HG03520 (cell line): ENCODE data around the gene SLC49A3.
"Not testable (repeated sequence)": the region's sequence is repeated elsewhere in the genome, so short reads cannot be mapped to it uniquely, and the experiment has no call there.

Experiments used
- ATAC-seq: cut with Tn5 transposase; IDR thresholded peaks from one replicate; pipeline ENCODE4 v1.9.1; 2021; ENCODE audit warnings: mild to moderate bottlenecking, moderate library complexity; ENCODE audit not compliant: unreplicated experiment

The SLC49A3 gene

DNA sequence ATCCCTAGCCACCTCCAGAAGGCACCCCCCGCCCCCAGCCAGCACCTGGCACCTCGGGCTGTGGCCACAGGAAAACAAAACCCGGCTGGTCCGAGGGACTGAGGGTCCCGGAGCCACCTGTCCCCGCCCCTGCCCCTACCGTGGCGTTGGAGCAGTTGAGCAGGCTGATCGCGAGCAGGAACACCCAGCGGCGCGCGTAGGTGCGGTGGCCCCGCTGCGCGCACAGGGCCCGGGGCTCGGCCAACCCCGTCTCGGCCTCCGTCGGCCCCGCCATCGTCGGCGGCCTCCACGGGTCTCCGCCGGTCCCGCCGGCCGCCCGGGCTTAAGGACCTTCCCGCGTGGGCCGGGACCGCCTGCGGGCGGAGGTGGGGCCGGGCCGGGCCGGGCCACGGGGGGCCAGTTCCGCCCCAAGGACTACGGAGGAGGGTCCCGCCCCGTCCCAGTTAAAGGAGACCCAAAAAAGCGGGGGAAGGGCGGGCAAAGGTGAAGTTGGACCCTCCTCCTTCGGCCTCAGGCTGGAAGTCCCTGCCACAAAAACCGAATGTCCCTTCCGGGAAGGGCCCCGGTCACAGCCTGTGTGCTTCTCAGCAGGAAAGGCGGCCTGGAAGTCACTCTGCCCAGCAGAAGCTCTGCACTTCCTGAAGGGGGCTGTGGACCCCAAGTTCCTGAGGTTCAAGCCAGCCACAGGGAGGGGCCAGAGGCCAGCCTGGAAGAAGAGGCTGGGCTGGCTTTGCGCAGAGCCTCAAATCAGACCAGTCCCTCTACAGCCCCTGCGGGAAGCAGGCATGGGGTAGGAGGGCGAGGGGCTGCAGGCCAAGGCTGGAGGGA lies at the start of gene SLC49A3:
Gene SLC49A3, minus strand, starts transcription at position 298 of the 828 bp plus-strand sequence. Its CDS starts 24 bp downstream, at position 274.
- no peak for ATAC-seq

GRCh38 chr4:736561-736960 lies 47.6 kb upstream of the SLC49A3 start:
- not testable (repeated sequence) for ATAC-seq

DNA sequence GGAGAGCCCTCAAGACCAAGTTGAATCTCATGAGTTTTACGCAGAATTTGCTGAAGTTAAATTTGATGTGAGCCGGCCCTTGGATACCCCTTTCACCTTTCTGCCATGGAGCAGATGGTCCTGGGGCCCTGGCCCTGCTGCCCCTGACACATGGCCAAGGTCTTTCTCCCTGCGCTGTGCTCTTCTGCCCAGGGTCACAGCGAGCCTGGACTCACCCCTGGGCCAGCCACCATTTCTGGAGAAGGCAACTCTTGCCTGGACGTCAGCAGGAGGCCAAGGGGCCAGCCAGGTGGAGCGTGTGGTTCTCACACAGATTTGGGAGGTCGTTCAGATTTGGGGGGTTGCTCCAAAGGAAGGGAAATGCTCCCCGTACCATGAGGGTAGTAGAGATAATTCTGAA lies 46.6 kb upstream of the SLC49A3 start:
- no peak for ATAC-seq

- no peak for ATAC-seq
These were observed 46.0 kb upstream of the SLC49A3 start for GRCh38 chr4:734951-735350.

DNA sequence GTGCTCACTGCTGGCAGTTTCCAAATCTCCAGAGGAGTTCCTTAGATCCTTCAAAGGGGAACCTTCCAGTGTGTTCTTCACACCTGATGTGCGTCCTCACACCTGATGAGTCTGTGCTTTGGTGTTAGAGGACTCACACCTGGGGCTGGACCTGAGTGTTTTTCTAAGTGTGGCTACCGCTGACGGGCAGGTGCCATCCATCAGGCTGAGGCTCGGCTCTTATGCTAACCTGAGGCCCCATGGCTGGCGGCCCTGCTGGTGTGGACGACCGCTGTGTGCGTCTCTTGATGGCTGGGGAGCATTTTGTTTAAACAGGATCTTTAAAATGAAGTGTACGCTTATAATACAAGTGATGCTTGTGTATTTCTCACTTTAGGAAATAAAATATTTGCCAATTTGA lies 45.1 kb upstream of the SLC49A3 start:
- no peak for ATAC-seq

GRCh38 chr4:733631-733980 lies 44.7 kb upstream of the SLC49A3 start:
- no peak for ATAC-seq

- no peak for ATAC-seq
These were observed 44.1 kb upstream of the SLC49A3 start for GRCh38 chr4:732911-733630.

GRCh38 chr4:732486-732885 lies 43.5 kb upstream of the SLC49A3 start:
- no peak for ATAC-seq

DNA sequence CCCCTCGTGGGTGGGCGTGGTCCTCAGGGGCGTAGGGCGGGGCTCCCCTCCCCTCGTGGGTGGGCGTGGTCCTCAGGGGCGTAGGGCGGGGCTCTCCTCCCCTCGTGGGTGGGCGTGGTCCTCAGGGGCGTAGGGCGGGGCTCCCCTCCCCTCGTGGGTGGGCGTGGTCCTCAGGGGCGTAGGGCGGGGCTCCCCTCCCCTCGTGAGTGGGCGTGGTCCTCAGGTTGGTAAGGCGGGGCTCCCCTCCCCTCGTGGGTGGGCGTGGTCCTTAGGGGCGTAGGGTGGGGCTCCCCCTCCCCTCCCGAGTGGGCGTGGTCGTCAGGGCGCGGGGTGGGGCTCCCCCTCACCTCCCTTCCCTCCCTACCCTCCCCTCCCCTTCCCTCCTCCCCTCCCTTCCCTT lies 43.0 kb upstream of the SLC49A3 start:
- not testable (repeated sequence) for ATAC-seq

DNA sequence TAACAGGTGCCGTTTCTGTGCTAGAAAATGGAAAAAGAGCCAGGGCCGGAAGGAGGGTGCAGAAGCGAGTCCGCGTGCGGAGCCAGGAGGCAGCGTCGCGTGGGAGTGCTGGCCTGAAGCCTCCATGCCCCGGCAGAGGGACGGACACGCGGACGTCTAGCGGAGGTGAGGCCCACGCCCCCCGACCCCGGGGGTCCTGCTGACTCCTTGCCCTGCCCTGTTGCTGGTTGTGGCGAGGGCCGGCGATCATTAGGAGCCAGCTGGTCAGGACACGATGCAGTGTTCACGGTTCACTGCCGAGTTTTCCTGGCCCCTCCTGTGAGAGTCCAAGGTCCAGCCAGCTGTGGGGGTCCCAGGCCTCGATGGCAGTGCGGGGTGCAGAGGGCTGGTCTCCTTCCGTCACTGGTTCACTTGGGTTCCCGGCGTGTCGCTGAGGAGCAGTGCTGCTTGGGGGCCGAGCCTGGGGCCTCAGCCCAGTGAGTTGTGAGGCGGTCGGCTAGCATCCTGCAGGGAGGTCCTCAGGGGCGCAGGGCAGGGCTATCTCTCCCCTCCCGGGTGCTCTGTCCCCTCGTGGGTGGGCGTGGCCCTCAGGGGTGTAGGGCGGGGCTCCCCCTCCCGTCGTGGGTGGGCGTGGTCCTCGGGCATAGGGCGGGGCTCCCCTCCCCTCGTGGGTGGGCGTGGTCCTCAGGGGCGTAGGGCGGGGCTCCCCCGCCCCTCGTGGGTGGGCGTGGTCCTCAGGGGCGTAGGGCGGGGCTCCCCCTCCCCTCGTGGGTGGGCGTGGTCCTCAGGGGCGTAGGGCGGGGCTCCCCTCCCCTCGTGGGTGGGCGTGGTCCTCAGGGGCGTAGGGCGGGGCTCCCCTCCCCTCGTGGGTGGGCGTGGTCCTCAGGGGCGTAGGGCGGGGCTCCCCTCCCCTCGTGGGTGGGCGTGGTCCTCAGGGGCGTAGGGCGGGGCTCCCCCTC lies 42.3 kb upstream of the SLC49A3 start:
- not testable (repeated sequence) for ATAC-seq

DNA sequence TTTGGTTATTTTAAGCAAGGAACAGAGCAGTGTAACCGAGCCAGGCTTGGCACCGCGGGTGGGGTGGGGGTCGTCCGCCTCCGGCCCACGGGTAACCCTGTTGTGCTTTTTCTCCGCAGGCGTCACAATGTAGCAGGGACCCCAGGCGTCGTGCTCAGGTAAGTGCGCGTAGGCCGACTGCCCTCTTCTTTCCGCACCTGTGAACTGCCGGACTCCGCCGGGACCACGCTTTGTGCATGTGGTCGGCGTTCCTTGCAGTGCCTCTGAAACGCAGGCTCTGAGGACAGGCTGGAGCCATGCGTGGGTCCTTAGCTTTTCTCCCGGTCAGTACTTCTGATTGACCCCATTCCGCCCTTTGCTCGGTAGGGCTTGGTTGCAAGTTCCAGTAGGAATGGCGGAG lies 41.6 kb upstream of the SLC49A3 start:
- ATAC-seq = no peak

DNA sequence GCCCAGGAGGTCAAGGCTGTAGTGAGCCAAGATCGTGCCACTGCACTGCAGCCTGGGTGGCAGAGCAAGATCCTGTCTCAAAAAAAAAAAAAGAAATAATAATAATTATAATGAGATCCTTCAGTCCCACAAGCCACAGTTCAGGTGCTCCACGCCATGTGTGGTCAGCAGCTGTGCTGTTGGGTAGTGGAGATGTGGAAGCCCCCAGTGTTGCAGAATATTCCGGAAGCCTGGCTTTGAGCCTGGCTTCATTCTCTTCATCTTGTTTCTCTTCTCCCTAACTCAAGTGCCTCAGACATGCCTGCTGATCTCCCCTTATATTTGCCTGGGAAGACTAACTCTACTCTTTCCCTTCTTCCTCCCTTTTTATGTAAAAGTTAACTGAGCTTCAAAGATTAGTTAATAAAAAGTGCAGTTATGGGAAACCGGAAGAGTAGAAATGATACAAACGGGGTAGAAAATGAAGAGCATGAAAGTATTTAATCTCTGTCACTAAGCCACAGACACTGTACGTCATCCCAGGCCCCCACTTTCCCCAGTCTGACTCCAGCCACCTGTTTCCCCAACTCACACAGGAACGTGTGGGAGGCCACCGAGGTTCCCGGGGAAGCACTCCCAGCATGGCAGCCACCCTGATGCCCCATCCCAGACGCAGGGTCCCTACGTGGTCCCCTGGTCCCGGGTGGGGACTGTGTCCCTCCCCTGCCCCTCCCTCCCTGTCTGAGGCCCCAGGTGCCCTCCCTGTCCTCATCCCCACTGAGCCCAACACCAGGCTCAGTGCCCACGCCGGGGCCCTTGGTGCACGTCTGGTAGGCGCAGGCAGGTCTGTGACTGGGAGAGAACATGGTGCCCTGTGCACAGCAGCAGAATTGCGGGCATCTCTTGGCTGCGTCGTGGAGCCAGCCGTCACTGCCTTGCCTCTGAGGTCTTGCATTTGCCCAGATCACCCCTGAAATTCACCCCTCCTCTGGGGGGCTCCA lies 40.7 kb upstream of the SLC49A3 start:
- ATAC-seq = no peak

GRCh38 chr4:727576-727975 lies 38.6 kb upstream of the SLC49A3 start:
- no peak for ATAC-seq

- no peak for ATAC-seq
These were observed 37.9 kb upstream of the SLC49A3 start for GRCh38 chr4:726838-727237.

DNA sequence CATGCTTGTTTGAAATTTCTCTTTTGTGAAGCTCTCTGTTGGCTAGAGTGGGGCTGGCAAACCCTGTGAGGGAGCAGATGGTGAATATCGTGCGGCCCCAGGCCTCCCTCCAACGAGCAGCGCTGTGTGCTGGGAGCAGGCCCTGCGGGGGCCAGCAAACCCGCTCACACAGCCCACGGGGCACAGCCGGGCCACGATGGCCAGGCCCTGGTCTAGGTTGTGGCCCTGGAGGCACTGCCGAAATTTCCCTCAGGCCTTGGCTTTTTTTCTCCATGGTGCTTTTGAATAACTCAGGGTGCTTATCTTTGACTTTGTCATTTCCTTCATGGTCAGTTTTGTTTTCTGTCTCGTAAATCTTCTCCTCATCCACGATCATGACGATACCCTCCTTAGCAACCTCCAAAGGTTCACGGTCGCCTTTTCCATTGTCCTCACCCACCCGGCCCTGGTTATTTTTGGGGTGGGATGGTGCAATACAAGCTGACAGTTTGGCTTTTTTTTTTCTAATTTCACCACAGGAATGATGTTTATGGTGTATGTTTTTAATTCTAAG lies 37.4 kb upstream of the SLC49A3 start:
- ATAC-seq = no peak

GRCh38 chr4:725391-726234 lies 36.7 kb upstream of the SLC49A3 start:
- ATAC-seq = no peak

DNA sequence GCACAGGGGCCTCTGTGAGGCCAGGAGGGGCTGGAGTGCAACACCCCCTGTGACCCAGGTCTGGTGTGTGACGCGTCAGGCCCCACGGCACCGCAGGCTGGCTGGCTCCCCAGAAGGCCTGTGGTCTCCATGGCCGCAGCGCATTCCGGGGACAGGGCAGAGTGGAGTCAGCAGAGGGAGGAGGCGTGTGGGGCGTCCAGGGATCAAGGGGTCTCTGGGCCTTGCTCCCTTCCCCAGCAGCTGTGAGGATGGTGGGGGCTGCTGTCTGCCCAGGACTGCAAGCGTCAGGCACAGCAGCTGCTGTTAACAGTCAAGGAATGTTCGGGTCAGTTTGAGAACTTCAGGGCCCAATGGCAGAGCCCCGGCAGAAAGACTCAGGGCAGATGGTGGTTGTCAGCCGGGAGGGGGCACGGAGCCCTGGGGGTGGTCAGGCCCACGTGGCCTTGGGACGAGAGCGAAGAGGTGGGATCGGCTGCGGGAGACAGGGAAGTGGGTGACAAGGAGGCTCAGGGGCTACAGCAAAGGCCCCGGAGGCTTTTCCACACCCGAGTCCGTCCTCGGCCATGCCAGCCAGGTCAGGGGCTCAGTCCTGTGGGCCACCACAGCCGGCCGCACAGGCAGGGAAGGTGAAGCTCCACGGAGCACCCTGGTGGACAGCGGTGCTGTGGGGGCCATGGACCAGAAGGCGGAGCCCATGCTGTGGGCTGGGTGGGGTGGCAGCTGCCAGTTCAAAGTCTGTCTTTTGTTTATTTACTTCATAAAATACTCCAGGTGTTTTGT lies 35.0 kb upstream of the SLC49A3 start:
- no peak for ATAC-seq

DNA sequence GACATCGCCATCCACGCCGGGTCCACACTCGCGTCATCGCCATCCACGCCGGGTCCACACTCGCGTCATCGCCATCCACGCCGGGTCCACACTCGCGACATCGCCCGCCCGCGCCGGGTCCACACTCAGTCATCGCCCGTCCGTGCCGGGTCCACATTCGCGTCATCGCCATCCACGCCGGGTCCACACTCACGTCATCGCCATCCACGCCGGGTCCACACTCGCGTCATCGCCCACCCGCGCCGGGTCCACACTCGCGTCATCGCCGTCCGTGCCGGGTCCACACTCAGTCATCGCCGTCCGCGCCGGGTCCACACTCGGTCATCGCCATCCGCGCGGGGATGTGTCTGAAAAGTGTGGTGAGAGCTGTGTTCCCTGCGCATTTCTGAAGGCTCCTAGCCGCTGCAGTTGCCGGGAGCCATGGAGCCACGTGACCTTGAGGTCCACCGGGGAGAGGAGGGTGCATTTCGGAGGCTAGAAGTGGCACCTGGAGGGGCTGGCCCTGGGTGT lies 34.0 kb upstream of the SLC49A3 start:
- ATAC-seq = no peak
